ENCODE results near the gene SUPT20HL1. TPM values are rescaled to one million over a fixed set of nuclear protein-coding genes. Genes with fewer than 3 reads are reported as not detected.
"Not testable (repeated sequence)": the region's sequence is repeated elsewhere in the genome, so short reads cannot be mapped to it uniquely, and the experiment has no call there.

SUPT20HL1 gene
- not detected for total RNA-seq

GRCh38 chrX:24360272-24360671, at the start of gene SUPT20HL1:
TSS of gene SUPT20HL1 (plus strand) at chrX:24360639. CDS start at chrX:24362761, 2,122 bp downstream.
- DNase-seq (no peak), ATAC-seq (ENCODE audit: low read depth) (no peak)
- Mint-ChIP-seq H3K4me1 (peaks cover 6% of the 10 kb centered on the region), H3K9me3 (no peaks in the 10 kb centered on the region), H3K4me3 (no peak within 1 kb of the TSS), H3K27me3 (peaks cover 2% of the 10 kb centered on the region), H3K36me3 (no peaks in the 10 kb centered on the region), H3K27ac (no peak within 1 kb of the TSS)
- POLR2A ChIA-PET, result interaction anchor here (0.6 kb wide), 1 partner anchor 77 kb away, joined by 5 read pairs; no protein-coding TSS in a partner anchor

- H3K36me3 Mint-ChIP-seq; H3K9me3 Mint-ChIP-seq; H3K27ac Mint-ChIP-seq; H3K27me3 Mint-ChIP-seq; ATAC-seq (ENCODE audit: low read depth); H3K4me1 Mint-ChIP-seq; DNase-seq; H3K4me3 Mint-ChIP-seq; POLR2A ChIA-PET: not testable (repeated sequence)
Observed at GRCh38 chrX:24310916-24311315, 49.5 kb upstream of the SUPT20HL1 start.

GRCh38 chrX:24311507-24312248, 48.8 kb upstream of the SUPT20HL1 start:
- POLR2A ChIA-PET; H3K36me3 Mint-ChIP-seq; H3K9me3 Mint-ChIP-seq; H3K4me3 Mint-ChIP-seq; ATAC-seq (ENCODE audit: low read depth); H3K27ac Mint-ChIP-seq; H3K27me3 Mint-ChIP-seq; DNase-seq; H3K4me1 Mint-ChIP-seq: not testable (repeated sequence)

DNA sequence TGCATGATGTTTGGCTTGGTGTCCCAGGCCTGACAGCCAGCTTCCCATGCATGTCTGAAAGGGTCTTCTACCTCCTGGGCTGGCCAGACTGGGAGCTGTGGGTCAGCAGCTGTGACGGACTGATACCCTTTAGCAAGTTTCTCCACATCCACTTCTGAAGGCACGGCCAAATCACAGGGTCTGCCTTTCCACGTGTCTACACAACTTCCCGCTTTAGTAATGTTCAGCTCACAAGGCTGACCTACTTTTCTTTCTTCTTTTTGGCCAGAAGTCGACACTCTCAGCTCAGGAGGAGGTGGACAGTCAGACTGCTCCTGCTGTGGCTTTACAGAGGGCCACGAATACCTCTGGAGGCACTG, 48.2 kb upstream of the SUPT20HL1 start:
- POLR2A ChIA-PET; H3K4me3 Mint-ChIP-seq; H3K27ac Mint-ChIP-seq; ATAC-seq (ENCODE audit: low read depth); H3K9me3 Mint-ChIP-seq; H3K4me1 Mint-ChIP-seq; H3K27me3 Mint-ChIP-seq; DNase-seq; H3K36me3 Mint-ChIP-seq: not testable (repeated sequence)

DNA sequence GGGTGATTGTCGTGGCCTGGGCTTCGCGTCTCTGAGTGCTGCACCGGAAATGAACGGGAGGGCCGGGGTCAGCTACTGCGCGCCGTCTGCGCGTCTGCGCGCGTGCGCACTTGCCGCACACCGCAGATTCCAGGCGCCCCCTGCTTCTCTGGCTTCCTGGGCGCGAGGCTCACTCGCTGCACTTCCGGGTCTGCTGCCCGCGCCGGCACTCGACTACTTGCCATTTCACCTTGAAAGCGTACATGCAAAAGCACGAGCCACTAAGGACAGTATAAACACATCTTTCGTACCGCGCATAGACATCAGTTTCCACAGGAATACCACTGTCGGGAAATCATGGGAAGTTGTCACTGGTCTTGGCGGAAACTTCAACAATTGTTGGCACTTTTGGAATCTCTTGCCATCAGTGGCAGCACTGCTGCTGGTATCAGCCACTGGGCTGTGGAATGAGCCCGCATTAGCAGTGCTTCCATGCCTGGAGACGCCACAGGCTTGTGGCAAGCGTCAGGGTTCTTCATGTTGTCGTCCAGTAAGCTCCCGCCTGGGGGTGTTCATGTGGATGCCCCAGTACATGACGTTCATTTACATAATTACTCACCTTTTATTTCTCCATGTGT, 46.3 kb upstream of the SUPT20HL1 start, which contains the start of gene SUPT20HL2:
Gene SUPT20HL2, minus strand, starts transcription at position 51 of the 617 bp plus-strand sequence. CDS start 754 bp downstream, outside the sequence.
- H3K27me3 Mint-ChIP-seq, result no peaks in the 10 kb centered on the region
- POLR2A ChIA-PET, result no interaction called here
- H3K27ac Mint-ChIP-seq, result no peak within 1 kb of the TSS
- H3K36me3 Mint-ChIP-seq, result no peaks in the 10 kb centered on the region
- no peak within 1 kb of the TSS for H3K4me3 Mint-ChIP-seq
- H3K9me3 Mint-ChIP-seq, result no peaks in the 10 kb centered on the region
- no peaks in the 10 kb centered on the region for H3K4me1 Mint-ChIP-seq
- DNase-seq, result no peak
- no peak for ATAC-seq (ENCODE audit: low read depth)

DNA sequence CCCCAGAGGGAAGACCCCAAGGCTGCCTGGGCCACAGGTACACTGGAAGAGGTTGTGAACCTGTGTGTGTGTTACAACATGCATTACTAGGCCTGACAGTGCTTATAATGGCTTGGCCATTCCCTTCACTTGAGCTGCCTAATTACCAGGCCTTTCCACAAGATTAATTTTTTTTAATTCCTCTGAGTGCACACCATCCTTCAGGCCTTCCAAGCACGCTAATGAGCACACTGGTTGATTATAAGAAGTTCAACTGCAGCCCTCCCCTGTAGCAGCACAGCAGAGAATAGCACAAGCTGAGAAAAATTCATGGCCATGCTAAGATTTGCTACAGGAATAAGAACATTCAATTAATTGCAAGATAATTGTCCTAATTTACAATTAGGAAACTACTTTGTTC, 44.3 kb upstream of the SUPT20HL1 start:
- POLR2A ChIA-PET, result no interaction called here
- Mint-ChIP-seq H3K4me3 (no peak overlapping the region), H3K36me3 (no peaks in the 10 kb centered on the region), H3K27me3 (no peaks in the 10 kb centered on the region), H3K27ac (no peak overlapping the region), H3K9me3 (no peaks in the 10 kb centered on the region), H3K4me1 (no peaks in the 10 kb centered on the region)
- DNase-seq (no peak), ATAC-seq (ENCODE audit: low read depth) (no peak)

GRCh38 chrX:24317567-24317966, 42.9 kb upstream of the SUPT20HL1 start:
- POLR2A ChIA-PET, result no interaction called here
- DNase-seq, result no peak
- H3K4me3 Mint-ChIP-seq, result no peak overlapping the region
- no peaks in the 10 kb centered on the region for H3K27me3 Mint-ChIP-seq
- no peaks in the 10 kb centered on the region for H3K9me3 Mint-ChIP-seq
- H3K27ac Mint-ChIP-seq, result no peak overlapping the region
- no peak for ATAC-seq (ENCODE audit: low read depth)
- H3K36me3 Mint-ChIP-seq, result no peaks in the 10 kb centered on the region
- no peaks in the 10 kb centered on the region for H3K4me1 Mint-ChIP-seq

DNA sequence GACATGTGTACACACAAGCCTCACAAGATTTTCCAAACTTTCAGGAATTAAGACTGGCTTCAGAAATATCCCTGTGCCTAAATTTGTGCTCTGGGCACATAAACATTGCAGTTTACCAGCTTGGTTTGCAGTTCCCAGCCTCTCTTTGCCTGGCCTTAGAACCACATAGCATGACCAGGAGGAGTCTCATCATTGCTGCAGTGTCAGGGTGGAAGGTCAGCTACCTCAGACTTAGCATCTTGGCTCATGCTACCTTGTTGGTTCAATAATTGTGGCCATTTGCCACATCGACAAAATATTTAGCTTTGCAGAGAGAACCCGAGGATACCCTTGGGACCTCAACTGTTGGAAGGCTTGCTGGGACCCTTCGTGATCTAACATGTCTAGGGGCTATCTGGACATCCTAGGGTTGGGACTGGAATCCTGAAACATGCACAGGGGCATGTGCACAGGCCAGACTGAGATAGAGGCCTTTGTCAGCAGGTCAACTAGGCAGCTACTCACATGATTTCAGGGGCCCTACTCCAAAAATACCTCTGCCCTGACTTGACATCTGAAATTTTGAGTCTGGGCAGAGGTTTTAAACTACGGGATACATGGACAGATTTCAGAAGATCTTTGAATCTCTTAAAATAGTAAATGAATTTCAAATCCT, 38.6 kb upstream of the SUPT20HL1 start:
- Mint-ChIP-seq H3K36me3 (no peaks in the 10 kb centered on the region), H3K27me3 (peaks cover 7% of the 10 kb centered on the region), H3K4me3 (no peak overlapping the region), H3K27ac (no peak overlapping the region), H3K4me1 (no peaks in the 10 kb centered on the region), H3K9me3 (peaks cover 2% of the 10 kb centered on the region)
- POLR2A ChIA-PET, result no interaction called here
- DNase-seq (no peak), ATAC-seq (ENCODE audit: low read depth) (no peak)

- Mint-ChIP-seq H3K27me3 (peaks cover 11% of the 10 kb centered on the region), H3K36me3 (no peaks in the 10 kb centered on the region), H3K9me3 (peaks cover 2% of the 10 kb centered on the region), H3K4me1 (no peaks in the 10 kb centered on the region), H3K4me3 (no peak overlapping the region), H3K27ac (no peak overlapping the region)
- DNase-seq, result no peak
- ATAC-seq (ENCODE audit: low read depth), result no peak
- POLR2A ChIA-PET, result no interaction called here
Observed at GRCh38 chrX:24325231-24325630, 35.2 kb upstream of the SUPT20HL1 start.

DNA sequence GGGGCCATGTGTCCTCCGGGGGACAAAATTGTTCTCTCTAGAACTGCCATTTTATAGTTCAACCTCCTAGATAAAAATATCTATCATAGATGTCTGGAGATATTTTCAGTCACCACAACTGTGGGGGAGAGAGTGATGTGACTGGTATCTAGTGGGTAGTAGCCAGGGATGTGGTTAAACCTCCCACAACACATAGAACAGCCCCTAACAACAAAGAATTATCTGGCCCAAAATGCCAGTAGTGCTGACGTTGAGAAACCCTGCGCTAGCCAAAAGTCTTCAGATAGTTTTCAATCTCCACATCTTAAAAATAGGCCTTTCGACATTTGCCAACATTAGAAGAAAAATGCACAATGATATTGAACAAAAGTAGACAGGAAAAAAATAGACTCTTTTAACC, 27.6 kb upstream of the SUPT20HL1 start:
- H3K4me3 Mint-ChIP-seq, result no peak overlapping the region
- H3K9me3 Mint-ChIP-seq, result peaks cover 1% of the 10 kb centered on the region
- H3K36me3 Mint-ChIP-seq, result no peaks in the 10 kb centered on the region
- no peak for DNase-seq
- no peak for ATAC-seq (ENCODE audit: low read depth)
- no peaks in the 10 kb centered on the region for H3K4me1 Mint-ChIP-seq
- H3K27ac Mint-ChIP-seq, result no peak overlapping the region
- POLR2A ChIA-PET, result no interaction called here
- peaks cover 4% of the 10 kb centered on the region for H3K27me3 Mint-ChIP-seq

GRCh38 chrX:24333371-24333770, 27.1 kb upstream of the SUPT20HL1 start:
- no peak for DNase-seq
- POLR2A ChIA-PET, result no interaction called here
- H3K36me3 Mint-ChIP-seq, result no peaks in the 10 kb centered on the region
- ATAC-seq (ENCODE audit: low read depth), result no peak
- peaks cover 4% of the 10 kb centered on the region for H3K27me3 Mint-ChIP-seq
- no peaks in the 10 kb centered on the region for H3K4me1 Mint-ChIP-seq
- no peak overlapping the region for H3K27ac Mint-ChIP-seq
- no peak overlapping the region for H3K4me3 Mint-ChIP-seq
- H3K9me3 Mint-ChIP-seq, result peaks cover 1% of the 10 kb centered on the region

GRCh38 chrX:24334461-24334860, 26.0 kb upstream of the SUPT20HL1 start:
- H3K4me1 Mint-ChIP-seq, result no peaks in the 10 kb centered on the region
- H3K27me3 Mint-ChIP-seq, result peaks cover 4% of the 10 kb centered on the region
- POLR2A ChIA-PET, result no interaction called here
- no peak overlapping the region for H3K4me3 Mint-ChIP-seq
- H3K27ac Mint-ChIP-seq, result no peak overlapping the region
- peaks cover 1% of the 10 kb centered on the region for H3K9me3 Mint-ChIP-seq
- ATAC-seq (ENCODE audit: low read depth), result no peak
- DNase-seq, result no peak
- no peaks in the 10 kb centered on the region for H3K36me3 Mint-ChIP-seq

GRCh38 chrX:24335871-24336270, 24.6 kb upstream of the SUPT20HL1 start:
- Mint-ChIP-seq H3K27ac (no peak overlapping the region), H3K9me3 (peaks cover 1% of the 10 kb centered on the region), H3K27me3 (peaks cover 5% of the 10 kb centered on the region), H3K36me3 (no peaks in the 10 kb centered on the region), H3K4me3 (no peak overlapping the region), H3K4me1 (no peaks in the 10 kb centered on the region)
- no peak for DNase-seq
- ATAC-seq (ENCODE audit: low read depth), result no peak
- POLR2A ChIA-PET, result no interaction called here

DNA sequence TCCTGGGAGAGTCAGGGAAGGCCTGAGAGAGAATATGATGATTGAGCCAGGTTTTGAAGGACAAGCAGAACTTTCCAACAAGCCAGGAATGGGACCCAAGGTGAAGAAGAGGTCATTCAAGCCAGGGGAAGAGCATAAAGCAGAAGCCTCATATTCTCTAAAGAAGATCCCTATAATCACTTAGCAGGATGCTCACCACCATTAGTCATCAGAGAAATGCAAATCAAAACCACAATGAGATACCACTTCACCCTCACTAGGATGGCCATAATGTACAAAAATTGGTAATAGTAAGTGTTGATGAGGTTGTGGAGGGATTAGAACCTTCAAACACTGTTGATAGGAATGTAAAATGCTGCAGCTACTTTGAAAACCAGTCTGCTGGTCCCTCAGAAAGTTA, 20.5 kb upstream of the SUPT20HL1 start:
- POLR2A ChIA-PET, result no interaction called here
- H3K4me3 Mint-ChIP-seq, result no peak overlapping the region
- H3K27me3 Mint-ChIP-seq, result peaks cover 9% of the 10 kb centered on the region
- H3K9me3 Mint-ChIP-seq, result no peaks in the 10 kb centered on the region
- H3K4me1 Mint-ChIP-seq, result peaks cover 8% of the 10 kb centered on the region
- H3K36me3 Mint-ChIP-seq, result no peaks in the 10 kb centered on the region
- no peak overlapping the region for H3K27ac Mint-ChIP-seq
- no peak for DNase-seq
- no peak for ATAC-seq (ENCODE audit: low read depth)

Data from activated naive CD8-positive, alpha-beta T cell treated with anti-CD3 and anti-CD28 coated beads, Interleukin-2, amount 10 ng/mL, durations not matched to agents 7 days and 5 days (primary cell).